Measurements from ENCODE around the gene ZMYND8. TPM values are rescaled to one million over a fixed set of nuclear protein-coding genes. Genes with fewer than 3 reads are reported as not detected.

Gene ZMYND8
- total and polyA plus RNA-seq, 2 of the 4 experiments (the other 2 are of a cell fraction) = 24.0 to 28.2 TPM

DNA sequence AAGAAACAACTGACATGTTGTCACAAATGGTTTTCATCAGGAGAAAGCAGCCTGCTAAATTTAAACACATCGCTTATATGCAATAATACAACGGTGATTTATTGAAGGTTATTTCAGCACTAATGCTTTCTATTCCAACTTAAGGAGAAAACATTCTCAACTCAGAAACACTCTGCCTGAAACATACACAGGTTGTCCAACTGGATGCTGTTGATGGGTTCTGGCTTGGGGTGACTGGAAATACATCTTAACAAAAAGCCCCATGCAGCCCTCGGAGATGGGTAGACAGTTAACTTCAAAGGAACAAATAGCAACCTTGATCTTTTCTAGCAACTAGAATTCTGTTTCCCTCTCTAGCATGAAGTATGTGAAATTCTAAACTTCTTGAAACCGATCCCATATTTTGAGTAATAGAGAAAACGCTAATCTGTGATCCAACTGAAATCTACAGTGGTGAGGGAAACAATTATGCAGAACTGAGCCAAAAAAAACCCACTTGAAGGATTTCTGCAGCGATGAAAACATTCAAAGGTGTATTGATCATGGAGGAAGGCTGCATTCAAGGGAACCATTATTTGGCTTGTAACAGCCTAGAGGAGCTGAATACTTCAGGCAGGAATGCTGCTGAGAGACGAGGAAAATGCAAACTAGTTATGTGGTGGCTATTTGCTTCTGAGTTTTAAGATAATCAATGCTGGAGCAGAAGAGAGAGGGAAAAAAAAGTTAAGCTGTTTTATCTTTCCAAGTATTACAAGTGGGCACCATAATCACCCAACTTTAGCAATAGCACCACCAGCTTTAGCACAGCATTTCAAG, 6.9 kb downstream of the ZMYND8 start:
- Histone ChIP-seq H3K4me2 (ENCODE audit: low read depth, low read length) (peak overlapping the region; percentile 82), H2AFZ (replicated peaks; ENCODE audit: low read length, poor library complexity) (no peak overlapping the region), H3K9me1 (ENCODE audit: insufficient read depth, low read length) (peaks cover 22% of the 10 kb centered on the region), H3K9me3 (ENCODE audit: control insufficient read depth, insufficient read depth, low read length) (no peaks in the 10 kb centered on the region), H4K8ac (ENCODE audit: low read depth in 2 of 2, low read length in 2 of 2) (peak overlapping the region; percentile 0 to 78; a peak in 3 of 4 replicates), H3K79me1 (ENCODE audit: low read depth in 1 of 2, low read length in 2 of 2) (peaks cover 55 to 92% of the 10 kb centered on the region in 2 experiments), H4K20me1 (ENCODE audit: insufficient read depth, low read length) (no peaks in the 10 kb centered on the region), H2AK9ac (replicated peaks; ENCODE audit: low read depth, low read length, poor library complexity) (no peak overlapping the region), H2BK5ac (ENCODE audit: low read depth, low read length, poor library complexity, severe bottlenecking) (peak overlapping the region; percentile 97), H3K18ac (ENCODE audit: low read depth, low read length) (peak overlapping the region; percentile 95; the same call in 1 of the 2 replicates), H3K4me3 (ENCODE audit: insufficient read depth, low read depth, low read length) (no peak overlapping the region; the same call in 1 of the 2 replicates), H3K4ac (ENCODE audit: low read depth, low read length) (peak overlapping the region; percentile 79), H3K27ac (ENCODE audit: insufficient read depth, low read length) (peak overlapping the region; percentile 88), H3K23ac (ENCODE audit: low read depth, low read length) (peak overlapping the region; percentile 88), H3K4me1 (ENCODE audit: control insufficient read depth, insufficient read depth, low read length) (peaks cover 48% of the 10 kb centered on the region), H3K27me3 (ENCODE audit: control insufficient read depth, insufficient read depth, low read length) (no peaks in the 10 kb centered on the region), H2BK15ac (ENCODE audit: low read depth, low read length) (peak overlapping the region; percentile 79), H2AK5ac (ENCODE audit: low read depth, low read length) (peak overlapping the region; percentile 56), H2BK20ac (ENCODE audit: low read depth, low read length) (peak overlapping the region; percentile 90), H4K5ac (ENCODE audit: low read depth, low read length) (peak overlapping the region; percentile 92; the same call in 1 of the 2 replicates), H3K14ac (replicated peaks; ENCODE audit: low read depth, low read length) (peak overlapping the region; percentile 87), H2BK120ac (ENCODE audit: low read depth, low read length) (peak overlapping the region; percentile 84), H3K9ac (ENCODE audit: low read depth, low read length) (peak overlapping the region; percentile 14), H4K91ac (ENCODE audit: insufficient read depth, low read depth, low read length) (peak overlapping the region; percentile 62), H3K56ac (ENCODE audit: extremely low read depth, insufficient read depth, low read length) (peak overlapping the region; percentile 13; the same call in 1 of the 2 replicates), H3K36me3 (ENCODE audit: control insufficient read depth, insufficient read depth, low read length) (peaks cover 11% of the 10 kb centered on the region; the same call in 1 of the 2 replicates)
- DNase-seq (peak; percentile 51), ATAC-seq (ENCODE audit: low read depth) (peak; percentile 24)
- no peak for TF ChIP-seq USF2 (IDR thresholded peaks at IDR 0.05; ENCODE audit: low read depth, low read length)
- POLR2A ChIA-PET (ENCODE audit: unreplicated experiment) = interaction anchor here (1.0 to 1.1 kb wide), 2 partner anchors 11 to 32 kb away, joined by 3 to 5 read pairs; no protein-coding TSS in a partner anchor
- intact Hi-C loops (cut with micrococcal nuclease) (no loop called here), in situ Hi-C loops (cut with MboI; ENCODE audit: low sequenced_read_pairs) (no loop called here), dilution Hi-C loops (cut with HindIII; ENCODE audit: low sequenced_read_pairs, unreplicated experiment) (no loop called here)
- BruUV-seq (replicated peaks) = no TSS peak
- 0% methylated on average over 2 of the region's 7 CpGs; no CpG with 5 or more reads in 1 of the 2 experiments for WGBS, 2 experiments (ENCODE audit: extremely low coverage in 2 of 2, insufficient read length in 1 of 2)
- CTCF ChIA-PET = interaction anchor here (1.7 kb wide), 1 partner anchor 34 kb away, joined by 6 read pairs; no protein-coding TSS in a partner anchor

All from IMR-90 (cell line).